NB4 (cell line): ENCODE measurements around the gene CHTF18.

Experiments used
- DNase-seq: peaks from one replicate; pipeline ENCODE4 v3.0.0; 2010; ENCODE audit warnings: low read depth
- H3K4me3 ChIP-seq: one replicate; pipeline ENCODE4 v1.5.1; 2011; ENCODE audit warnings: mild to moderate bottlenecking, low read depth, low read length, moderate library complexity
- MAX ChIP-seq: IDR thresholded peaks from 2 replicates; pipeline ENCODE4 v1.6.1; 2011; ENCODE audit warnings: low read depth, low read length
- MYC ChIP-seq: IDR thresholded peaks from 2 replicates; pipeline ENCODE4 v1.6.1; 2011; ENCODE audit warnings: low read depth, low read length
- POLR2A ChIP-seq: IDR thresholded peaks from 2 replicates; pipeline ENCODE4 v1.6.1; 2011; ENCODE audit warnings: mild to moderate bottlenecking; ENCODE audit not compliant: insufficient read length; ENCODE audit errors: extremely low read depth
- TF ChIP-seq, protein P1 (sequence below): IDR thresholded peaks from one replicate; pipeline ENCODE4 v1.5.1; 2012; ENCODE audit warnings: low read depth, low read length

CHTF18 gene

DNA sequence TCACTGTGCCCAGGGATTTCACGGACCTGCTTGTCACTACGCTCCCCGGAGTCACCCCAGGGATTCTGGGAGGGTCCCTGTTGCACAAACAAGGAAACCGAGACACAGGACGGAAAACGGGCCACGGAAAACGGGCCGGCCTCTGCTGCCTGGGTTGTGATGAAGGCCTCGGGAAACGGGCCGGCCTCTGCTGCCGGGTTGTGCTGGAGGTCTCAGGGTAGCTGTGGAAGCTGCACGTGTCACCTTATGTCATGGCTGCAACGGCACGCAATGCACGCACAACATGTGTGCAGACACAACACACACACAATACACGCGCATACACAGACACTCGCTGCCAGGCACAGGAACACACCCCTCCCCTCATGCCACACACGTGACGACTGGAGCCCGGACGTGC lies 39.1 kb downstream of the CHTF18 start:
- TF ChIP-seq, protein P1, sequence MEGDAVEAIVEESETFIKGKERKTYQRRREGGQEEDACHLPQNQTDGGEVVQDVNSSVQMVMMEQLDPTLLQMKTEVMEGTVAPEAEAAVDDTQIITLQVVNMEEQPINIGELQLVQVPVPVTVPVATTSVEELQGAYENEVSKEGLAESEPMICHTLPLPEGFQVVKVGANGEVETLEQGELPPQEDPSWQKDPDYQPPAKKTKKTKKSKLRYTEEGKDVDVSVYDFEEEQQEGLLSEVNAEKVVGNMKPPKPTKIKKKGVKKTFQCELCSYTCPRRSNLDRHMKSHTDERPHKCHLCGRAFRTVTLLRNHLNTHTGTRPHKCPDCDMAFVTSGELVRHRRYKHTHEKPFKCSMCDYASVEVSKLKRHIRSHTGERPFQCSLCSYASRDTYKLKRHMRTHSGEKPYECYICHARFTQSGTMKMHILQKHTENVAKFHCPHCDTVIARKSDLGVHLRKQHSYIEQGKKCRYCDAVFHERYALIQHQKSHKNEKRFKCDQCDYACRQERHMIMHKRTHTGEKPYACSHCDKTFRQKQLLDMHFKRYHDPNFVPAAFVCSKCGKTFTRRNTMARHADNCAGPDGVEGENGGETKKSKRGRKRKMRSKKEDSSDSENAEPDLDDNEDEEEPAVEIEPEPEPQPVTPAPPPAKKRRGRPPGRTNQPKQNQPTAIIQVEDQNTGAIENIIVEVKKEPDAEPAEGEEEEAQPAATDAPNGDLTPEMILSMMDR: no peak
- TF ChIP-seq MYC (no peak), MAX (no peak), POLR2A (no peak)
- no peak overlapping the region for H3K4me3 ChIP-seq
- DNase-seq: no peak

DNA sequence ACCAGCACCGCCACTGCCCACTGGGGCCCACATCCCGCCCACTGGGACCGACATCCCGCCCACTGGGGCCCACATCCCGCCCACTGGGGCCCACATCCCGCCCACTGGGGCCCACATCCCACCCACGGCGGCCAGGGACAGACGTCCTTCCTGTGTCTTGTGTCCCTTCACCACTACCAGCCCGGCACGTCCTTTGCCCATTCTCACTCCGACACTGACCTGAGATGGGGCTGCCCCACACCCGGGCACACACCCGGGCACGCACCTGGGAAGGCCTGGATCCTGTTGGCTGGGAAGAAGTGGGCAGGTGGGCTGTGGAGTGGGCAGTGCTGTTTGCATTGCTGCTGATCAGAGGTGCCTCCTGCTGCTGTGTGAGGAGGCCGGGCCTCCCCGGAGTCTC lies 40.5 kb downstream of the CHTF18 start:
- TF ChIP-seq MYC (no peak), MAX (no peak), POLR2A (no peak)
- TF ChIP-seq, protein P1: no peak
- no peak overlapping the region for H3K4me3 ChIP-seq
- DNase-seq: no peak

- DNase-seq: no peak
- H3K4me3 ChIP-seq: no peak overlapping the region
- TF ChIP-seq, protein P1: no peak
Measured at GRCh38 chr16:830107-830870, 41.9 kb downstream of the CHTF18 start.

GRCh38 chr16:830871-831570 lies 42.6 kb downstream of the CHTF18 start:
- H3K4me3 ChIP-seq: no peak overlapping the region
- no peak for TF ChIP-seq MYC
- no peak for TF ChIP-seq POLR2A
- no peak for TF ChIP-seq MAX
- TF ChIP-seq, protein P1: no peak
- no peak for DNase-seq

- DNase-seq: no peak
- TF ChIP-seq, protein P1: no peak
- TF ChIP-seq MYC (no peak), MAX (no peak), POLR2A (no peak)
Measured at GRCh38 chr16:831571-832413, 43.4 kb downstream of the CHTF18 start.

More at GRCh38 chr16:831571-832413, 43.4 kb downstream of the CHTF18 start:
- H3K4me3 ChIP-seq: no peak overlapping the region
